Endothelial cell of umbilical vein (primary cell): ENCODE measurements around the gene MAMSTR.
"Not testable (repeated sequence)": the region's sequence is repeated elsewhere in the genome, so short reads cannot be mapped to it uniquely, and the experiment has no call there.

Experiments
- EZH2 ChIP-seq: IDR thresholded peaks from 2 replicates; pipeline ENCODE4 v1.6.1; 2012; ENCODE audit warnings: borderline replicate concordance, low read depth, mild to moderate bottlenecking, moderate library complexity, low read length, inconsistent platforms; ENCODE audit not compliant: severe bottlenecking
- GATA2 ChIP-seq: IDR thresholded peaks from 2 replicates; pipeline ENCODE4 v1.7.0; 2011; ENCODE audit warnings: low read depth, mild to moderate bottlenecking, moderate library complexity, mixed read lengths, low read length; ENCODE audit not compliant: insufficient read length, insufficient read depth
- JUN ChIP-seq: IDR thresholded peaks from 2 replicates; pipeline ENCODE4 v1.6.1; 2011; ENCODE audit warnings: borderline replicate concordance, low read depth; ENCODE audit not compliant: insufficient read length, insufficient read depth
- POLR2A ChIP-seq: IDR thresholded peaks from 2 replicates; pipeline ENCODE4 v1.6.1; 2012; ENCODE audit warnings: low read depth, mild to moderate bottlenecking, control low read depth, low read length
- POLR2AphosphoS5 ChIP-seq: IDR thresholded peaks from 2 replicates; pipeline ENCODE4 v1.6.1; 2012; ENCODE audit warnings: low read depth, mild to moderate bottlenecking, control low read depth, low read length, moderate library complexity; ENCODE audit not compliant: insufficient read depth
- TF ChIP-seq, protein P1 (sequence below), 2 donors: IDR thresholded peaks; 1 replicate in 1 of 2; 2 replicates in 1 of 2; pipeline ENCODE4 v1.5.1; 2011; ENCODE audit warnings: low read length in 2 of 2, mild to moderate bottlenecking in 2 of 2, moderate library complexity in 2 of 2, control low read depth in 1 of 2, inconsistent platforms in 1 of 2, low read depth in 1 of 2; ENCODE audit not compliant: insufficient read depth in 1 of 2; ENCODE audit errors: extremely low read depth in 1 of 2
- TF ChIP-seq, protein P2 (sequence below): IDR thresholded peaks from 2 replicates; pipeline ENCODE4 v1.6.1; 2011; ENCODE audit not compliant: insufficient read depth, insufficient read length

DNA sequence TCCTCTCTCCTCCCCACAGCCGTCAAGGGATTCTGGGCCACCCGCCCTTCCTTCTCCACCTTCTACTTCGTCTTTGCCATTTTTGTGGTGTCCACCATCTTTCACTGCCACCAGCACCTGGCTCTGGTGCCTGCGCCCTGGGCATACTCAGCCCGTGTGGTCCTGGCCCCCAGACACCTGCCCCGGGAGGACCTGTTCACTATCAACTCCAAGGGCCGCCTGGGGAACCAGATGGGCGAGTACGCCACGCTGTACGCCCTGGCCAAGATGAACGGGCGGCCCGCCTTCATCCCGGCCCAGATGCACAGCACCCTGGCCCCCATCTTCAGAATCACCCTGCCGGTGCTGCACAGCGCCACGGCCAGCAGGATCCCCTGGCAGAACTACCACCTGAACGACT lies 39.5 kb downstream of the MAMSTR start:
- TF ChIP-seq, protein P1, sequence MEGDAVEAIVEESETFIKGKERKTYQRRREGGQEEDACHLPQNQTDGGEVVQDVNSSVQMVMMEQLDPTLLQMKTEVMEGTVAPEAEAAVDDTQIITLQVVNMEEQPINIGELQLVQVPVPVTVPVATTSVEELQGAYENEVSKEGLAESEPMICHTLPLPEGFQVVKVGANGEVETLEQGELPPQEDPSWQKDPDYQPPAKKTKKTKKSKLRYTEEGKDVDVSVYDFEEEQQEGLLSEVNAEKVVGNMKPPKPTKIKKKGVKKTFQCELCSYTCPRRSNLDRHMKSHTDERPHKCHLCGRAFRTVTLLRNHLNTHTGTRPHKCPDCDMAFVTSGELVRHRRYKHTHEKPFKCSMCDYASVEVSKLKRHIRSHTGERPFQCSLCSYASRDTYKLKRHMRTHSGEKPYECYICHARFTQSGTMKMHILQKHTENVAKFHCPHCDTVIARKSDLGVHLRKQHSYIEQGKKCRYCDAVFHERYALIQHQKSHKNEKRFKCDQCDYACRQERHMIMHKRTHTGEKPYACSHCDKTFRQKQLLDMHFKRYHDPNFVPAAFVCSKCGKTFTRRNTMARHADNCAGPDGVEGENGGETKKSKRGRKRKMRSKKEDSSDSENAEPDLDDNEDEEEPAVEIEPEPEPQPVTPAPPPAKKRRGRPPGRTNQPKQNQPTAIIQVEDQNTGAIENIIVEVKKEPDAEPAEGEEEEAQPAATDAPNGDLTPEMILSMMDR (IDR thresholded peaks at IDR 0.05; ENCODE audit: extremely low read depth in 1 of 2, insufficient read depth in 1 of 2, low read depth in 1 of 2, low read length in 2 of 2), result not testable (repeated sequence)
- TF ChIP-seq EZH2, POLR2AphosphoS5, POLR2A, GATA2, JUN: not testable (repeated sequence)
- TF ChIP-seq, protein P2, sequence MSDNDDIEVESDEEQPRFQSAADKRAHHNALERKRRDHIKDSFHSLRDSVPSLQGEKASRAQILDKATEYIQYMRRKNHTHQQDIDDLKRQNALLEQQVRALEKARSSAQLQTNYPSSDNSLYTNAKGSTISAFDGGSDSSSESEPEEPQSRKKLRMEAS, result not testable (repeated sequence)
